ENCODE data around the gene SUGCT.

The SUGCT gene

GRCh38 chr7:40694026-40694809 is 559.4 kb downstream of the SUGCT start:
- DNase-seq (ENCODE audit: low read depth): no peak

GRCh38 chr7:40694991-40695390 is 560.2 kb downstream of the SUGCT start:
- DNase-seq (ENCODE audit: low read depth): no peak

GRCh38 chr7:40697653-40698052 is 562.8 kb downstream of the SUGCT start:
- DNase-seq (ENCODE audit: low read depth): no peak

GRCh38 chr7:40698214-40698920 is 563.6 kb downstream of the SUGCT start:
- no peak for DNase-seq (ENCODE audit: low read depth)

GRCh38 chr7:40698921-40699260 is 564.1 kb downstream of the SUGCT start:
- DNase-seq (ENCODE audit: low read depth): no peak

- no peak for DNase-seq (ENCODE audit: low read depth)
Measured at GRCh38 chr7:40700653-40701421, 566.0 kb downstream of the SUGCT start.

GRCh38 chr7:40701836-40702551 is 567.2 kb downstream of the SUGCT start:
- DNase-seq (ENCODE audit: low read depth): no peak

GRCh38 chr7:40704172-40704571 is 569.4 kb downstream of the SUGCT start:
- DNase-seq (ENCODE audit: low read depth): no peak

GRCh38 chr7:40706829-40707228 is 572.0 kb downstream of the SUGCT start:
- DNase-seq (ENCODE audit: low read depth): no peak

- no peak for DNase-seq (ENCODE audit: low read depth)
Measured at GRCh38 chr7:40709062-40709964, 574.5 kb downstream of the SUGCT start.

GRCh38 chr7:40711706-40712105 is 576.9 kb downstream of the SUGCT start:
- DNase-seq (ENCODE audit: low read depth): no peak

- peak; percentile 27 for DNase-seq (ENCODE audit: low read depth)
Measured at GRCh38 chr7:40714363-40715052, 579.7 kb downstream of the SUGCT start.

- no peak for DNase-seq (ENCODE audit: low read depth)
Measured at GRCh38 chr7:40715053-40715430, 580.2 kb downstream of the SUGCT start.

GRCh38 chr7:40716052-40716451 is 581.2 kb downstream of the SUGCT start:
- DNase-seq (ENCODE audit: low read depth): no peak

GRCh38 chr7:40717242-40717641 is 582.4 kb downstream of the SUGCT start:
- DNase-seq (ENCODE audit: low read depth): peak; percentile 90

- no peak for DNase-seq (ENCODE audit: low read depth)
Measured at GRCh38 chr7:40720416-40720815, 585.6 kb downstream of the SUGCT start.

- no peak for DNase-seq (ENCODE audit: low read depth)
Measured at GRCh38 chr7:40721342-40721949, 586.6 kb downstream of the SUGCT start.

GRCh38 chr7:40722242-40722641 is 587.4 kb downstream of the SUGCT start:
- DNase-seq (ENCODE audit: low read depth): no peak

GRCh38 chr7:40723829-40724228 is 589.0 kb downstream of the SUGCT start:
- no peak for DNase-seq (ENCODE audit: low read depth)

- DNase-seq (ENCODE audit: low read depth): no peak
Measured at GRCh38 chr7:40726559-40726958, 591.8 kb downstream of the SUGCT start.
